LNCAP (cell line): ENCODE measurements around the gene ROBO1.

Source experiments
- TF ChIP-seq, protein P1 (sequence below): fragments of 450-650 bp; IDR thresholded peaks from 2 replicates; pipeline ENCODE4 v1.5.1; 2017; ENCODE audit warnings: mild to moderate bottlenecking

ROBO1 gene

DNA sequence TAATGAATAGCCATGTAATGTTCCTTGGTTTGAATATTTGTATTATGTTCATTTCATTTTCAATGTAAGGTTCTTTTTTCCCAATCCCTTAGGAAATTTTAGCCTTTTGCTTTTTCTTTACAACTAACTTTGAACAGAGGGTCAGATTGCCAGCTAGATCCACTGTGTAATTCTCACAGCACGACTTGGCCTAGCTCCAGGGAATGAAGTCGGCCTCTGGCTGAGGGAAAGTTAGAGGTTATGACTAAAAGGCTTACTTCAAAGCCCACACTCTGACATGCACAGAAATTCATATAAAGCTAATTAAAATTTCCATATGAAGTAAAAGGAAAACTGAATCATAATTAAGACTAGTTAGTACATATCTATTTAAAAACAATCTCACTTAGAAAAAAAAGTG, 38.7 kb downstream of the ROBO1 start:
- TF ChIP-seq, protein P1, sequence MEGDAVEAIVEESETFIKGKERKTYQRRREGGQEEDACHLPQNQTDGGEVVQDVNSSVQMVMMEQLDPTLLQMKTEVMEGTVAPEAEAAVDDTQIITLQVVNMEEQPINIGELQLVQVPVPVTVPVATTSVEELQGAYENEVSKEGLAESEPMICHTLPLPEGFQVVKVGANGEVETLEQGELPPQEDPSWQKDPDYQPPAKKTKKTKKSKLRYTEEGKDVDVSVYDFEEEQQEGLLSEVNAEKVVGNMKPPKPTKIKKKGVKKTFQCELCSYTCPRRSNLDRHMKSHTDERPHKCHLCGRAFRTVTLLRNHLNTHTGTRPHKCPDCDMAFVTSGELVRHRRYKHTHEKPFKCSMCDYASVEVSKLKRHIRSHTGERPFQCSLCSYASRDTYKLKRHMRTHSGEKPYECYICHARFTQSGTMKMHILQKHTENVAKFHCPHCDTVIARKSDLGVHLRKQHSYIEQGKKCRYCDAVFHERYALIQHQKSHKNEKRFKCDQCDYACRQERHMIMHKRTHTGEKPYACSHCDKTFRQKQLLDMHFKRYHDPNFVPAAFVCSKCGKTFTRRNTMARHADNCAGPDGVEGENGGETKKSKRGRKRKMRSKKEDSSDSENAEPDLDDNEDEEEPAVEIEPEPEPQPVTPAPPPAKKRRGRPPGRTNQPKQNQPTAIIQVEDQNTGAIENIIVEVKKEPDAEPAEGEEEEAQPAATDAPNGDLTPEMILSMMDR = no peak

DNA sequence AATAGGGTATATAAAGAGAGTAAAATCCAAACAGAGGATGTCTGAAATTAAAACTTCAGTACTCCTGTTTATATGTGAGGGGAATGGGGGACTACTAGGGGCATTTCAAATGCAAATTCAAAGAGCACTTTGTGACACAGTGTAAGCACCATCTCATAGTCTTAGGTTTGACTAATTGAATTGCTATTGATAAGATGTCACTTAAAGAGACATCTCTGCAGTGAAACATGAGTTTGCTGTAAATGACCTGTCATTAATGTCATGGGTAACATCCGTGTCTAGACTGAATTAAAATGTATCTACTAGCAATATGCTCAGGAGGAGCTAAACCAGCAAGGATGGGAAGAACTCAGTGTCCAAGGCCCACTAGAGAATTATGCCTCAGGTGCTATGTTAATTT, 41.0 kb downstream of the ROBO1 start:
- TF ChIP-seq, protein P1 = no peak

DNA sequence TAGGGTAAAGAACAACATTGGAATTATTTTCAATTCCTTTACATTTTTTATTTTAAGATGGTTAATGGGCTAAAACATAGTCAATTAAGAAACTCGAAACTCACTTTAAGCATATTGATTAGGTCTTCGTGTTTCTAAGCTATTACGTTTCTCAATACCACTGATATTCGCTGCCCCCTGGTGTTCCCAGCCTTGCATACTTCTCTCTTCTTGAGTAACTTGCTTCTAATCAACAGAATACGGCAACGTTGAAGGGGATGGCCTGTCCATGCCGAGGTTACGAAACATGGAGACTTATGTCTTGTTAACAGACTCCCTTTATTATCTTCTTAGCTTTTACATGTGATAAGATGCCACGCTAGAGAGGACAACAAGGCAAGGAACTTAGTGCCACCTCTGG, 43.6 kb downstream of the ROBO1 start:
- TF ChIP-seq, protein P1 = no peak; the same call in 1 of the 2 replicates

DNA sequence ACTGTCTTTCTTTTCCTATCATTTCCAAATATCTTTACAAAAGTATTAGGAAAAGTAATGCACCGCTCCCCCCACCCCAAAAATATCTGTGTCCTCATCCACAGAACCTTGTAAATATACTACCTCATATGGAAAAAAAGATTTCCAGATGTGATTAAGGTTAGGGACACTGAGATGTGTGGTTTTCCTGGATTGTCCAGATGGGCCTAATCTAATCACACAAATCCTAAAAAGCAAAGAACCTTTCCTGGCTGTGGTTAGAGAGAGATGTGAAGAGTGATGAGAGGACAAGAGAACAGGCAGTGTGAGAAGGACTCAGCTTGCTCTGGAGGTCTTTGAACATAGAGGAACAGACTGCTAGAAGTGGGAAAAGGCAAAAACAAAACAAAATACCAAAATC, 77.7 kb downstream of the ROBO1 start:
- TF ChIP-seq, protein P1 = no peak

DNA sequence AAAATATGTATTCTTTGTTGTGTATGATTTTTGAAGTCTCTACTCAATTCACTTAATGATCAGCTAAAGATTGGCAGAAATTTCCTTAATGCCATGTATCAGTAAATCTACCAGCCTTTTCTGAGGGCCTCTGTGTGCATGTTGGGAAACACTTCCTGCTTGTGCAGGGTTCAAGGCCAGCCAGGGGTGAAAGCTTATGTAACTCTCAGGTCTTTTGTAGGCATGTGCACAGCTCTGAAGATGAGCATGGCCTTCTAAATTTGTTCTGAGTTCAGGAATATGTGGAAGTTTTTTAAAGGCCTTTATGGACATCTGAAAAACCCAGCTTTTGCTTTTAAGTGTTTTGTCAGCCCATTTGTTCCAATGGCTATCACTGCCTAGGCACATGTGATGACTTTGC, 82.7 kb downstream of the ROBO1 start:
- TF ChIP-seq, protein P1 = no peak

DNA sequence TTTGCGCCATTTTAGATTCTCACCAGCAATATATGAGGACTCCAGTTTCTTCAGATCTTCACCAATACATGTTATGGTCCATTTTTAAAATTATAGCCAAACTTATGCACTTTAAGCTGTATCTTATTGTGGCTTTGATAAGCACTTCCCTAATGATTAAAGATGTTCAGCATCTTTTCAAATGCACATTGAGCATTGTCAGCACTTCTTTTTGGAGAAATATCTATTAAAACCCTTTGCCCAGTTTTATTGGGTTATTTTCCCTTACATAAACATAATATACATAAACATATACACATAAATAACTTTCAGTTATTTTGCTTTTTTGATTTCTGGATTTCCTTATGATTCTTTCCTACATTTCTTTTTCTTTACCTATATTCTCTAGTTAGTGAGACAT, 83.8 kb downstream of the ROBO1 start:
- TF ChIP-seq, protein P1 = no peak

DNA sequence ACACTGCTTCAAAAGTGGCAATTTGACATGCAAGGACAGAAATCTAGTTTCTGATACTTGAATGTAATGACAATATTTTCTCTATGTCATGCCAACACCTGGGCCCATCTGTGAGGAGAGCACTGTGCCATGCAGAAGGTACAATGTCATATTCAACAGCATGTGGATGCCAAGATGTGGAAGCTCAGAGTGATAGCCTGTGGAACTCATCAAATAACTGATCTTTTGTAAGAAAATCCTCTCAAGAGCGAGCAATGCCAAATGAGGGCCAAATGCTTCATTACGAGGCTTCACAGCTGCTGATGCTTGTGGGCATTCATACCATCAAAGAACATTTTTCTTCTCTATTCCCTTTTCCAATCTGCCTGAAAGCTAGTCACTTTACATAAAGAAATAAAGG, 95.1 kb downstream of the ROBO1 start:
- TF ChIP-seq, protein P1 = no peak

DNA sequence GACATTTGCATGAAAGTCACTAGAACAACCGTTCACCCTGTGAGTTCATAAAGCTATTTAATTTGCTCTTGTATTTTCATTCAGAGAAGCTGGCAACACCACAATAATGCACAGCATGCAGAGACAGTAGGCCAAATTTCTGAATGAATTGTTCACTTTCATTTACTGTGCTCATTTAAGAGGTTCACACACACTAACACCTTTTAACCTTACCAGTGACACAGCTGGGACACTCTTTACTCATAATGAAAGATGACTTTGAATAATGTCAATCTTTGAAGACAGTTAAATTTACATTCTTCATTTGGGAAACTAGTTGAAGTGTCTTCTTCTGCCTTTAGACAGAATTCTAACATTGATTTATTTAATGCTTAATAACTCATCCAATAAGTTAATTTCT, 95.7 kb downstream of the ROBO1 start:
- TF ChIP-seq, protein P1 = no peak
